PC-9 (cell line): ENCODE results near the gene SUSD1. TPM values are rescaled to one million over a fixed set of nuclear protein-coding genes. Genes with fewer than 3 reads are reported as not detected.

ENCODE experiments used
- BruUV-seq: library from RNA; stranded (reverse); fragments of 400-500 nt; replicated peaks from 2 replicates; lab custom pipeline; 2021; lab: Mats Ljungman, UMichigan
- CTCF ChIA-PET: fragments of 300-600 bp; sonication (Branson Sonifier 250); formaldehyde crosslinking; loops from one replicate; lab custom pipeline; 2022; ENCODE audit warnings: antibody characterized with exemption; lab: Charles Lee
- POLR2A ChIA-PET: fragments of 300-600 bp; sonication (Branson Sonifier 250); formaldehyde crosslinking; loops from one replicate; lab custom pipeline; 2022; ENCODE audit warnings: antibody characterized with exemption; ENCODE audit not compliant: unreplicated experiment; lab: Charles Lee
- DNase-seq, 2 experiments: peaks; one replicate each; pipeline versions ENCODE4 v3.0.0 to v3.0.0-alpha.2; 2015 to 2022; ENCODE audit warnings: mixed read lengths in 1 of 2
- H2AFZ ChIP-seq: fragments of 200-600 bp; sonication (generic); 2 replicates; pipeline ENCODE4 v1.8.1; 2017; ENCODE audit warnings: antibody characterized with exemption
- H3F3A ChIP-seq: fragments of 200-600 bp; sonication (generic); 2 replicates; pipeline ENCODE4 v1.8.1; 2017; ENCODE audit warnings: antibody characterized with exemption, mild to moderate bottlenecking, low read depth; ENCODE audit not compliant: insufficient read depth
- H3K27ac ChIP-seq: fragments of 200-600 bp; sonication (generic); 2 replicates; pipeline ENCODE4 v1.6.1; 2016; ENCODE audit warnings: mixed run types
- H3K27me3 ChIP-seq: fragments of 200-600 bp; sonication (generic); 2 replicates; pipeline ENCODE4 v1.6.1; 2016; ENCODE audit warnings: low read depth, mixed run types; ENCODE audit not compliant: insufficient read depth
- H3K36me3 ChIP-seq: fragments of 200-600 bp; sonication (generic); 2 replicates; pipeline ENCODE4 v1.6.1; 2016; ENCODE audit warnings: low read depth, mixed run types
- H3K4me1 ChIP-seq: fragments of 200-600 bp; sonication (generic); replicated peaks from 2 replicates; pipeline ENCODE4 v1.6.1; 2016; ENCODE audit warnings: mixed run types; ENCODE audit not compliant: insufficient read depth
- H3K4me2 ChIP-seq: fragments of 200-600 bp; sonication (generic); 2 replicates; pipeline ENCODE4 v1.6.1; 2017; ENCODE audit warnings: mixed run types
- H3K4me3 ChIP-seq: fragments of 200-600 bp; sonication (generic); 2 replicates; pipeline ENCODE4 v1.6.1; 2016; ENCODE audit warnings: mixed run types
- H3K79me2 ChIP-seq: fragments of 200-600 bp; sonication (generic); 2 replicates; pipeline ENCODE4 v1.6.1; 2017; ENCODE audit warnings: low read depth, mixed run types
- H3K9me2 ChIP-seq: fragments of 200-600 bp; sonication (generic); 2 replicates; pipeline ENCODE4 v1.8.1; 2017; ENCODE audit warnings: mild to moderate bottlenecking; ENCODE audit not compliant: insufficient read depth
- H3K9me3 ChIP-seq: fragments of 200-600 bp; sonication (generic); 2 replicates; pipeline ENCODE4 v1.8.1; 2016; ENCODE audit warnings: low read depth; ENCODE audit not compliant: insufficient read depth
- H4K20me1 ChIP-seq: fragments of 200-600 bp; sonication (generic); 2 replicates; pipeline ENCODE4 v1.8.1; 2017; ENCODE audit not compliant: insufficient read depth
- EZH2 ChIP-seq: fragments of 200-600 bp; sonication (generic); IDR thresholded peaks from 2 replicates; pipeline ENCODE4 v1.8.0; 2017; ENCODE audit warnings: antibody characterized with exemption, low read depth
- intact Hi-C: fragments of 100-400 bp; cut with micrococcal nuclease; formaldehyde crosslinking; loops from one replicate; pipeline ENCODE4 v1.10.0; 2022; ENCODE audit not compliant: unreplicated experiment
- total RNA-seq: library from RNA; stranded (reverse); gene quantifications from 2 replicates; pipeline ENCODE4 v1.2.3, GENCODE V29; 2021
- TF ChIP-seq, protein P1 (sequence below): fragments of 200-600 bp; sonication (generic); conservative IDR thresholded peaks from 2 replicates; pipeline ENCODE4 v1.6.1; 2017; ENCODE audit warnings: mixed run types, antibody characterized with exemption, mild to moderate bottlenecking, moderate library complexity

The SUSD1 gene
- total RNA-seq, 1 experiment from 2014 or later = 23.2 TPM

GRCh38 chr9:112002131-112002846 lies 172.8 kb downstream of the SUSD1 start:
- DNase-seq = no peak
- 0 out of 2 replicates have a peak, but pooled peaks cover 6% of the 10 kb centered on the region for H3K4me1 ChIP-seq
- intact Hi-C loops = no loop called here
- no peaks in the 10 kb centered on the region for H3F3A ChIP-seq
- no peak overlapping the region for H3K4me2 ChIP-seq
- no peaks in the 10 kb centered on the region for H3K9me2 ChIP-seq
- H4K20me1 ChIP-seq = no peaks in the 10 kb centered on the region
- H3K4me3 ChIP-seq = no peak overlapping the region
- no peaks in the 10 kb centered on the region for H3K27me3 ChIP-seq
- TF ChIP-seq EZH2 = no peak
- TF ChIP-seq, protein P1, sequence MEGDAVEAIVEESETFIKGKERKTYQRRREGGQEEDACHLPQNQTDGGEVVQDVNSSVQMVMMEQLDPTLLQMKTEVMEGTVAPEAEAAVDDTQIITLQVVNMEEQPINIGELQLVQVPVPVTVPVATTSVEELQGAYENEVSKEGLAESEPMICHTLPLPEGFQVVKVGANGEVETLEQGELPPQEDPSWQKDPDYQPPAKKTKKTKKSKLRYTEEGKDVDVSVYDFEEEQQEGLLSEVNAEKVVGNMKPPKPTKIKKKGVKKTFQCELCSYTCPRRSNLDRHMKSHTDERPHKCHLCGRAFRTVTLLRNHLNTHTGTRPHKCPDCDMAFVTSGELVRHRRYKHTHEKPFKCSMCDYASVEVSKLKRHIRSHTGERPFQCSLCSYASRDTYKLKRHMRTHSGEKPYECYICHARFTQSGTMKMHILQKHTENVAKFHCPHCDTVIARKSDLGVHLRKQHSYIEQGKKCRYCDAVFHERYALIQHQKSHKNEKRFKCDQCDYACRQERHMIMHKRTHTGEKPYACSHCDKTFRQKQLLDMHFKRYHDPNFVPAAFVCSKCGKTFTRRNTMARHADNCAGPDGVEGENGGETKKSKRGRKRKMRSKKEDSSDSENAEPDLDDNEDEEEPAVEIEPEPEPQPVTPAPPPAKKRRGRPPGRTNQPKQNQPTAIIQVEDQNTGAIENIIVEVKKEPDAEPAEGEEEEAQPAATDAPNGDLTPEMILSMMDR = no peak
- no peaks in the 10 kb centered on the region for H3K36me3 ChIP-seq
- H3K79me2 ChIP-seq = no peaks in the 10 kb centered on the region
- BruUV-seq = no TSS peak
- ChIA-PET POLR2A (interaction anchor here (0.7 kb wide), 1 partner anchor 65 kb away, joined by 19 read pairs; no protein-coding TSS in a partner anchor), CTCF (interaction anchor here (0.6 kb wide), 1 partner anchor 153 kb away, joined by 3 read pairs; no protein-coding TSS in a partner anchor)
- no peaks in the 10 kb centered on the region for H3K9me3 ChIP-seq
- no peak overlapping the region for H3K27ac ChIP-seq
- H2AFZ ChIP-seq = no peak overlapping the region

DNA sequence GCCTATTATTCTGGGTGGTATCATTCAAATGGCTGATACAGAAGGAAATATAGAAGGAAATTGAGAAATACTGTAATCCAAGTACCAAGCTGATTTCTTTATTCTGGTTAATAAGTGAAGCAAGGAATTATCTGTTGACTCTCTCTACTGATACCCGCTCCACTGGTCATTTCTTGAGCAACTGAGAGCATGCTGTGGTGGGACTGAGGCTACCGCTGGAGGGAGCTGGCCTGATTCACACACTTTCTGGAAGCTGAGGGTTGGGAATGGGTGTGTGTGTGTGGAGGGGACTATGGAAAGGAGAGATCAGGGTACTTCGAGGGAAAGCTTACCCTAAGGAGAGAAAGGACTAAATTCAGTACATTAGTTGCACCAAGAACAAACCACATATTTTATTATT lies 174.4 kb downstream of the SUSD1 start:
- Histone ChIP-seq H3K4me1 (0 out of 2 replicates have a peak, but pooled peaks cover 6% of the 10 kb centered on the region), H3F3A (no peaks in the 10 kb centered on the region), H3K27me3 (no peaks in the 10 kb centered on the region), H2AFZ (no peak overlapping the region), H3K27ac (no peak overlapping the region), H3K79me2 (no peaks in the 10 kb centered on the region), H4K20me1 (no peaks in the 10 kb centered on the region), H3K9me2 (no peaks in the 10 kb centered on the region), H3K9me3 (no peaks in the 10 kb centered on the region), H3K4me3 (no peak overlapping the region), H3K4me2 (no peak overlapping the region), H3K36me3 (no peaks in the 10 kb centered on the region)
- BruUV-seq = no TSS peak
- TF ChIP-seq, protein P1 = no peak
- TF ChIP-seq EZH2 = no peak
- intact Hi-C loops = no loop called here
- POLR2A ChIA-PET = interaction anchor here (0.6 kb wide), 1 partner anchor 149 kb away, joined by 3 read pairs; no protein-coding TSS in a partner anchor
- CTCF ChIA-PET = no interaction called here
- DNase-seq = no peak

DNA sequence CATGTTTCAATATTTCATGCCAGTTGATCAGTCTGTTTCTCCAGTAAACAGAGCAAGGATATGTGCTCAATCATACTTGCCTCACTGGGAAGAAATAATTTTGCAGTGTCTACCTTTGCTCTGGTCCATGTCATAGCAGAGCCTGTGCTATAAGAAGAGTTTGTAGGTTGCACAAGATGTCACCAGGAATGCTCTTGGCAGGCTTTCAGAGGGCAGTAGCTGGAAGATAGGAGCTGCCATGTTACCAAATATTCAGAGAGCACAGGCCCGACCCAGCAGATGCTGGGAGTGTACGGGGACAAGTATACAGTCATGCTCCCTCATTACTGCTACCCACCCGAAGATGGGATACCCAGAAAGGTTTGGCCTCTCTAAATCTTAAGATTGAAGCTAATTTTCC lies 175.8 kb downstream of the SUSD1 start:
- TF ChIP-seq, protein P1 = no peak
- TF ChIP-seq EZH2 = no peak
- Histone ChIP-seq H3K27me3 (no peaks in the 10 kb centered on the region), H2AFZ (no peak overlapping the region), H3K79me2 (no peaks in the 10 kb centered on the region), H3K9me3 (no peaks in the 10 kb centered on the region; the same call in 1 of the 2 replicates), H3K4me1 (0 out of 2 replicates have a peak, but pooled peaks cover 6% of the 10 kb centered on the region), H3K27ac (no peak overlapping the region), H3F3A (peaks cover 3% of the 10 kb centered on the region; the same call in 1 of the 2 replicates), H3K4me3 (no peak overlapping the region), H3K9me2 (no peaks in the 10 kb centered on the region), H3K36me3 (no peaks in the 10 kb centered on the region), H4K20me1 (no peaks in the 10 kb centered on the region), H3K4me2 (no peak overlapping the region)
- no peak for DNase-seq
- intact Hi-C loops = no loop called here
- ChIA-PET CTCF (interaction anchor here (0.6 kb wide), 1 partner anchor 15 kb away, joined by 4 read pairs; no protein-coding TSS in a partner anchor), POLR2A (no interaction called here)
- BruUV-seq = no TSS peak
